Body of pancreas (tissue), 4 donors: ENCODE data around the gene ATP7B.

Experiments used
- POLR2A ChIP-seq, 3 donors: fragments of 450-650 bp; IDR thresholded peaks; one replicate each; pipeline ENCODE4 v1.6.1; 2016; ENCODE audit warnings: antibody characterized with exemption in 3 of 3, mild to moderate bottlenecking in 2 of 3
- TF ChIP-seq, protein P1 (sequence below), 7 experiments: fragments of 450-650 bp in 4 of 7; fragments of 200-600 bp in 3 of 7; sonication (generic) in 3 of 7; IDR thresholded peaks; one replicate each; pipeline ENCODE4 v1.5.1; 2016 to 2019; ENCODE audit warnings: antibody characterized with exemption in 7 of 7

DNA sequence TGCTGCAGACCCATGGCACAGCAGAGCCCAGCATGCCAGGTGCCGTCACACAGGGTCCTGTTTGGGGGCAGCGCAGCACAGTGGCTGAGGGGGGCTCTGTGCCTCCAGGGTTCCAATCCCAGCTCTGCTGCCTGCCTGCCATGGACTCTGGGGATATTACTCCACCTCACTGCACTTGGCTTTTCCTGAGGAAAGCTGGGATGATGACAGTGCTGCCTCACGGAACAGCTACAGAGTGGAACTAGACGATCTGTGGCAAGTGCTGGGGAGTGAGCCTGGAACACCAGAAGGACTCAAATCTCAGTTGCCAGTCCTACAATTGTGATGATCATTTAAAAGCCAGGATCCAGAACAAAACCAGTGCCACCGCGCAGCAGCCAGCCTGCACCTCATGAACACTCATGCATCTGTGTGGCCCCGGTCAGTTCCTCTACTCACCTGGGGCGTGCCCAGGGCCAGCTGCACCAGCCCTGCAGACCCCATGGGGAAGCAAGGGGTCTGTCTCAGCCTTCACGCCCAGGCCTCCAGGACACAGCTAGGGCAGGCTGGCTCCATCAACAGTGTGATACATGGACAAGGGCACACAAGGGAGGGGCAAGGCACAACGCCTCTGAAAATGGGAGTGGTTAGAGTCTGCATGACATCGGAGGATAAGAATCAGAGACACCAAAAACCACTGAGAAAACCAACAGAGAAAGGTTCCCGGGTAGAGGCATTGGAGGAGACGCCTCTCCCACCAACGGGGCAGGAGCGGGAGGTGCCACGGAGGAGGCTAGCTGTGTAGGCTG, 55.2 kb downstream of the ATP7B start:
- TF ChIP-seq, protein P1, sequence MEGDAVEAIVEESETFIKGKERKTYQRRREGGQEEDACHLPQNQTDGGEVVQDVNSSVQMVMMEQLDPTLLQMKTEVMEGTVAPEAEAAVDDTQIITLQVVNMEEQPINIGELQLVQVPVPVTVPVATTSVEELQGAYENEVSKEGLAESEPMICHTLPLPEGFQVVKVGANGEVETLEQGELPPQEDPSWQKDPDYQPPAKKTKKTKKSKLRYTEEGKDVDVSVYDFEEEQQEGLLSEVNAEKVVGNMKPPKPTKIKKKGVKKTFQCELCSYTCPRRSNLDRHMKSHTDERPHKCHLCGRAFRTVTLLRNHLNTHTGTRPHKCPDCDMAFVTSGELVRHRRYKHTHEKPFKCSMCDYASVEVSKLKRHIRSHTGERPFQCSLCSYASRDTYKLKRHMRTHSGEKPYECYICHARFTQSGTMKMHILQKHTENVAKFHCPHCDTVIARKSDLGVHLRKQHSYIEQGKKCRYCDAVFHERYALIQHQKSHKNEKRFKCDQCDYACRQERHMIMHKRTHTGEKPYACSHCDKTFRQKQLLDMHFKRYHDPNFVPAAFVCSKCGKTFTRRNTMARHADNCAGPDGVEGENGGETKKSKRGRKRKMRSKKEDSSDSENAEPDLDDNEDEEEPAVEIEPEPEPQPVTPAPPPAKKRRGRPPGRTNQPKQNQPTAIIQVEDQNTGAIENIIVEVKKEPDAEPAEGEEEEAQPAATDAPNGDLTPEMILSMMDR (IDR thresholded peaks at IDR 0.05): no peak
- no peak for TF ChIP-seq POLR2A (IDR thresholded peaks at IDR 0.05)
